Heart left ventricle (tissue), 16 donors: Measurements from ENCODE around the gene NAPEPLD. TPM values are rescaled to one million over a fixed set of nuclear protein-coding genes. Genes with fewer than 3 reads are reported as not detected.

ENCODE experiments used
- ATAC-seq, 4 donors: fragments of 200-7000 bp; cut with Tn5 transposase; one replicate each; pipeline ENCODE4 v1.9.1; 2020 to 2022; ENCODE audit warnings: moderate library complexity in 4 of 4, mild to moderate bottlenecking in 3 of 4, moderate number of reproducible peaks in 1 of 4
- DNase-seq, 5 donors: peaks; one replicate each; pipeline ENCODE4 v3.0.0-alpha.2; 2020
- H3K27ac ChIP-seq, 12 donors: fragments of 200-600 bp; sonication (generic) in 4 of 12; one replicate each; pipeline versions ENCODE4 v1.5.0 to v1.8.0; 2016 to 2022; ENCODE audit warnings: mild to moderate bottlenecking in 2 of 12
- H3K27me3 ChIP-seq, 9 donors: fragments of 200-600 bp; sonication (generic) in 2 of 9; one replicate each; pipeline versions ENCODE4 v1.5.1 to v1.8.0; 2016 to 2022; ENCODE audit warnings: mild to moderate bottlenecking in 3 of 9
- H3K36me3 ChIP-seq, 9 donors: fragments of 200-600 bp; sonication (generic) in 2 of 9; one replicate each; pipeline versions ENCODE4 v1.5.0 to v1.8.0; 2018 to 2022; ENCODE audit warnings: mild to moderate bottlenecking in 2 of 9
- H3K4me1 ChIP-seq, 12 donors: fragments of 200-600 bp; sonication (generic) in 4 of 12; one replicate each; pipeline versions ENCODE4 v1.5.0 to v1.8.0; 2016 to 2022; ENCODE audit warnings: mild to moderate bottlenecking in 3 of 12
- H3K4me3 ChIP-seq, 12 donors: fragments of 200-600 bp; sonication (generic) in 4 of 12; one replicate each; pipeline versions ENCODE4 v1.5.0 to v1.8.0; 2017 to 2022; ENCODE audit warnings: mild to moderate bottlenecking in 9 of 12, moderate library complexity in 4 of 12
- H3K9me3 ChIP-seq, 12 donors: fragments of 200-600 bp; sonication (generic) in 4 of 12; one replicate each; pipeline versions ENCODE4 v1.5.0 to v1.8.0; 2016 to 2022; ENCODE audit warnings: mild to moderate bottlenecking in 1 of 12
- POLR2A ChIP-seq, 2 donors: fragments of 450-650 bp; IDR thresholded peaks; one replicate each; pipeline ENCODE4 v1.6.1; 2017; ENCODE audit warnings: antibody characterized with exemption in 2 of 2, mild to moderate bottlenecking in 2 of 2, moderate library complexity in 2 of 2
- WGBS, 4 donors: extraction: QIAGEN DNeasy Blood & Tissue Kit in 2 of 4; methylation state at CpG; one replicate each; pipeline versions ENCODE4 v1.1.5 to v1.1.7; 2013 to 2018; 5-methylcytosine and 5-hydroxymethylcytosine counted together
- intact Hi-C, 10 donors: fragments of 100-400 bp; cut with DNase I; formaldehyde crosslinking; loops; one replicate each; pipeline versions ENCODE4 v1.11.1 to v1.14.2; 2022
- polyA plus RNA-seq, 2 donors: library from polyadenylated mRNA; stranded (reverse); fragments of 200-250 nt; gene quantifications; one replicate each; pipeline ENCODE4 v1.2.3, GENCODE V29; 2013
- total RNA-seq, 9 donors: library from RNA; depleted of rRNA in 2 of 9; stranded (reverse); fragments of >200 nt in 2 of 9; fragmentation: NEBNext Ultra II Directional in 3 of 9; extraction: Animal tissue kit (Norgen Biotek cat#: 25700) in 3 of 9; gene quantifications; one replicate each; pipeline versions ENCODE4 v1.1.0 to v1.2.4, GENCODE V29; 2016 to 2023
- TF ChIP-seq, protein P1 (sequence below), 12 donors: fragments of 200-600 bp; sonication (generic) in 4 of 12; IDR thresholded peaks; one replicate each; pipeline versions ENCODE4 v1.5.0 to v1.8.0; 2018 to 2022; ENCODE audit warnings: antibody characterized with exemption in 12 of 12, mild to moderate bottlenecking in 5 of 12
- donor health status: ischemic (EF 13 %, LVEDD 7.1; RV severe dilation, severe dysfunction).
- donor health status: healthy with polysubstance abuse.
- donor health status: DM: no; HTN: yes; CAD: no.
- donor health status: DM: no; HTN: no; CAD: no.
- donor health status: ischemic (EF 25% LVEDD 6.9; RV normal size, moderate dysfunction).
- donor health status: ischemic (EF 25% LVEDD 5.7; RV mildly dilated, moderate dysfunction).
- donor health status: healthy.
- donor health status: DM: yes; HTN: yes; CAD: no.
- donor health status: ischemic (EF 35%, LVEDD 5.7; RV mildly dilated, moderate dysfunction).
- donor health status: nonischemic (EF 11% LVEDD 7.7; RV severe dilation, severe dysfunction).
- donor health status: DM: yes; HTN: yes; CAD: no.
- donor health status: PGD.
- donor health status: ischemic (EF 29% LVEDD 5.4; RV normal size, mild dysfunction).
- donor health status: nonischemic (EF 23%, LVEDD 6.1; RV moderate dilation, normal function).

Gene NAPEPLD
- total and polyA plus RNA-seq, 11 donors: 3.3 to 12.8 (median 7.8) TPM

DNA sequence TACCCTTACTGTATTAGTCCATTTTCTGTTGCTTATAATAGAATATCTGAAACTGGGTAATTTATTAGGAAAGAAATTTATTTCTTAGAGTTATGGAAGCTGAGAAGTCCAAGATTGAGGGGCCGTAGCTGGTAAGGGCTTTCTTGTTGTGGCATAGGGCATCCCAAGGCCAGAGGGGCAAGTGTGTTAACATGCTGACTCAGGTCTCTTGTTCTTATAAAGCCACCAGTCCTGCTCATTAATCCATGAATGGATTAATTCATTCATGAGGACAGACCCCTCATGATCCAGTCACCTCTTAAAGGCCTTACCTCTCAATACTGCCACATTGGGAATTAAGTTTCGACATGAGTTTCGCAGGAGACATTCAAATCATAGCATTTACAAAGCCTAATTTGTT, 71.6 kb downstream of the NAPEPLD start:
- Histone ChIP-seq H3K4me1 (peaks cover 0 to 30% (median 16%) of the 10 kb centered on the region in 12 donors), H3K27me3 (no peaks in the 10 kb centered on the region), H3K36me3 (no peaks in the 10 kb centered on the region), H3K27ac (no peak overlapping the region), H3K9me3 (no peaks in the 10 kb centered on the region), H3K4me3 (no peak overlapping the region)
- intact Hi-C loops: loop anchor here in 3 of 10 donors (5.0 to 10.0 kb wide), 3 partner anchors 67 to 333 kb away; partner anchors contain the start of genes NAPEPLD (in 2 of the 3) and FAM185A (in 1 of the 3)
- DNase-seq (no peak), ATAC-seq (no peak)
- no peak for TF ChIP-seq POLR2A (IDR thresholded peaks at IDR 0.05)
- TF ChIP-seq, protein P1, sequence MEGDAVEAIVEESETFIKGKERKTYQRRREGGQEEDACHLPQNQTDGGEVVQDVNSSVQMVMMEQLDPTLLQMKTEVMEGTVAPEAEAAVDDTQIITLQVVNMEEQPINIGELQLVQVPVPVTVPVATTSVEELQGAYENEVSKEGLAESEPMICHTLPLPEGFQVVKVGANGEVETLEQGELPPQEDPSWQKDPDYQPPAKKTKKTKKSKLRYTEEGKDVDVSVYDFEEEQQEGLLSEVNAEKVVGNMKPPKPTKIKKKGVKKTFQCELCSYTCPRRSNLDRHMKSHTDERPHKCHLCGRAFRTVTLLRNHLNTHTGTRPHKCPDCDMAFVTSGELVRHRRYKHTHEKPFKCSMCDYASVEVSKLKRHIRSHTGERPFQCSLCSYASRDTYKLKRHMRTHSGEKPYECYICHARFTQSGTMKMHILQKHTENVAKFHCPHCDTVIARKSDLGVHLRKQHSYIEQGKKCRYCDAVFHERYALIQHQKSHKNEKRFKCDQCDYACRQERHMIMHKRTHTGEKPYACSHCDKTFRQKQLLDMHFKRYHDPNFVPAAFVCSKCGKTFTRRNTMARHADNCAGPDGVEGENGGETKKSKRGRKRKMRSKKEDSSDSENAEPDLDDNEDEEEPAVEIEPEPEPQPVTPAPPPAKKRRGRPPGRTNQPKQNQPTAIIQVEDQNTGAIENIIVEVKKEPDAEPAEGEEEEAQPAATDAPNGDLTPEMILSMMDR (IDR thresholded peaks at IDR 0.05): no peak
- 89 to 99% (median 97%) methylated on average over 3 of the region's 3 CpGs for WGBS, 4 donors

DNA sequence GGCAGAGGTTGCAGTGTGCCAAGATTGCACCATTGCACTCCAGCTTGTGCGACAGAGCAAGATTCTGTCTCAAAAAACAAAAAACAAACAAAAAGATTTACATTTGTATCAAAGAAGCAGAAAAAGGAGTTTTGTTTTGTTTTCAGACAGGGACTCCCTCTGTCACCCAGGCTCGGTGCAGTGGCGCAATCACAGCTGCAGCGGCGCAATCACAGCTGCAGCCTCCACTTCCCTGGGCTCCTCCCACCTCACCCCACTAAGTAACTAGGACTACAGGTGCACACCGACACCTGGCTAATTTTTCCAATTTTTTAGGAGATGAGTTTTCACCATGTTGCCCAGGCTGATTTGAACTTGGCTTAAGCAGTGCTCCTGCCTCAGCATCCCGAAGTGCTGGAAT, 72.1 kb downstream of the NAPEPLD start:
- intact Hi-C loops: loop anchor here in 3 of 10 donors (5.0 to 10.0 kb wide), 3 partner anchors 68 to 332 kb away; partner anchors contain the start of genes NAPEPLD (in 2 of the 3) and FAM185A (in 1 of the 3)
- 94 to 96% (median 95%) methylated on average over 7 of the region's 7 CpGs for WGBS, 4 donors

DNA sequence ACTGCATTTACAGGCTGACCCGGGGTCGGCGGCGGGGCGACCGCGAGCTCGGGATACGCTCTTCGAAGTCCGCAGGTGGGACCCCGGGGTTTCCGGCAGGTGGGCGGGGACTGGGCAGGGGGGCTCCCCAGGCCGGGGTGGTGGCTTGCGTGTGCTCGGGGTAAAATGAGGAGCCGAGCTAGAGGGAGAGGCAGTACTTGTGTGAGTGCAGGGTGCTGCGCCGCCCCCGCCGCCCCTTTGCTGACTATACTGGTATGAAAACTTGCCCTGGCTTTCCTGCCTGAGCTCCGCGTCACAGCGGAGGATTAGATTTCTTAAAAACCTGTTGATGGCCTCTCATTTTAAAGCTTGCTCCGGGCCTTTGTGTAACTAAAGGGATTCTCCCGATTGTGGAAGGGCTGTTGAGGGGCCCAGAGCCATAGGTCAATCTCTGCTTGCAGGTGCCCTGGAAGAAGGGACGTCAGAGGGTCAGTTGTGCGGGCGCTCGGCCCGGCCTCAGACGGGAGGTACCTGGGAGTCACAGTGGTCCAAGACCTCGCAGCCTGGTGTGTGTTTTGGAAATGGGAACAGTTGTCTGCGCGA, 73.5 kb downstream of the NAPEPLD start:
- H3K27ac ChIP-seq: peak overlapping the region; percentile 86 to 96 (median 93)
- H3K36me3 ChIP-seq: no peaks in the 10 kb centered on the region
- peak overlapping the region; percentile 53 to 99 (median 86) for H3K4me3 ChIP-seq
- WGBS, 4 donors: 2 to 6% (median 2%) methylated on average over 14 to 36 of the region's 36 CpGs
- no peaks in the 10 kb centered on the region for H3K9me3 ChIP-seq
- ATAC-seq (peak in 3 of 4 donors; percentile 23 to 37 (median 32)), DNase-seq (peak in 4 of 5 donors; percentile 38 to 59 (median 48))
- H3K27me3 ChIP-seq: no peaks in the 10 kb centered on the region
- intact Hi-C loops: loop anchor here in 4 of 10 donors (2.0 to 10.0 kb wide), 4 partner anchors 69 to 331 kb away; partner anchors contain the start of genes NAPEPLD (in 3 of the 4) and FAM185A (in 1 of the 4)
- no peak for TF ChIP-seq POLR2A (IDR thresholded peaks at IDR 0.05)
- TF ChIP-seq, protein P1 (IDR thresholded peaks at IDR 0.05): no peak
- H3K4me1 ChIP-seq: peaks cover 0 to 30% (median 16%) of the 10 kb centered on the region in 12 donors

More for the DNA sequence above, 72.1 kb downstream of the NAPEPLD start:
- Histone ChIP-seq H3K4me3 (peak overlapping the region in 1 of 12 donors; percentile 87), H3K9me3 (no peaks in the 10 kb centered on the region), H3K27ac (no peak overlapping the region), H3K27me3 (no peaks in the 10 kb centered on the region), H3K36me3 (no peaks in the 10 kb centered on the region), H3K4me1 (peaks cover 0 to 30% (median 16%) of the 10 kb centered on the region in 12 donors)
- DNase-seq (no peak), ATAC-seq (no peak)
- TF ChIP-seq POLR2A (IDR thresholded peaks at IDR 0.05): no peak
- TF ChIP-seq, protein P1 (IDR thresholded peaks at IDR 0.05): no peak
